Heart left ventricle (tissue), 16 donors: ENCODE measurements around the gene DOK5. TPM values are rescaled to one million over a fixed set of nuclear protein-coding genes. Genes with fewer than 3 reads are reported as not detected.

Source experiments
- ATAC-seq, 4 donors: fragments of 200-7000 bp; cut with Tn5 transposase; one replicate each; pipeline ENCODE4 v1.9.1; 2020 to 2022; ENCODE audit warnings: moderate library complexity in 4 of 4, mild to moderate bottlenecking in 3 of 4, moderate number of reproducible peaks in 1 of 4
- DNase-seq, 5 donors: peaks; one replicate each; pipeline ENCODE4 v3.0.0-alpha.2; 2020
- H3K27ac ChIP-seq, 12 donors: fragments of 200-600 bp; sonication (generic) in 4 of 12; one replicate each; pipeline versions ENCODE4 v1.5.0 to v1.8.0; 2016 to 2022; ENCODE audit warnings: mild to moderate bottlenecking in 2 of 12
- H3K27me3 ChIP-seq, 9 donors: fragments of 200-600 bp; sonication (generic) in 2 of 9; one replicate each; pipeline versions ENCODE4 v1.5.1 to v1.8.0; 2016 to 2022; ENCODE audit warnings: mild to moderate bottlenecking in 3 of 9
- H3K36me3 ChIP-seq, 9 donors: fragments of 200-600 bp; sonication (generic) in 2 of 9; one replicate each; pipeline versions ENCODE4 v1.5.0 to v1.8.0; 2018 to 2022; ENCODE audit warnings: mild to moderate bottlenecking in 2 of 9
- H3K4me1 ChIP-seq, 12 donors: fragments of 200-600 bp; sonication (generic) in 4 of 12; one replicate each; pipeline versions ENCODE4 v1.5.0 to v1.8.0; 2016 to 2022; ENCODE audit warnings: mild to moderate bottlenecking in 3 of 12
- H3K4me3 ChIP-seq, 12 donors: fragments of 200-600 bp; sonication (generic) in 4 of 12; one replicate each; pipeline versions ENCODE4 v1.5.0 to v1.8.0; 2017 to 2022; ENCODE audit warnings: mild to moderate bottlenecking in 9 of 12, moderate library complexity in 4 of 12
- H3K9me3 ChIP-seq, 12 donors: fragments of 200-600 bp; sonication (generic) in 4 of 12; one replicate each; pipeline versions ENCODE4 v1.5.0 to v1.8.0; 2016 to 2022; ENCODE audit warnings: mild to moderate bottlenecking in 1 of 12
- CTCF ChIP-seq, 12 donors: fragments of 200-600 bp; sonication (generic) in 4 of 12; IDR thresholded peaks; one replicate each; pipeline versions ENCODE4 v1.5.0 to v1.8.0; 2018 to 2022; ENCODE audit warnings: antibody characterized with exemption in 12 of 12, mild to moderate bottlenecking in 5 of 12
- POLR2A ChIP-seq, 2 donors: fragments of 450-650 bp; IDR thresholded peaks; one replicate each; pipeline ENCODE4 v1.6.1; 2017; ENCODE audit warnings: antibody characterized with exemption in 2 of 2, mild to moderate bottlenecking in 2 of 2, moderate library complexity in 2 of 2
- WGBS, 4 donors: extraction: QIAGEN DNeasy Blood & Tissue Kit in 2 of 4; methylation state at CpG; one replicate each; pipeline versions ENCODE4 v1.1.5 to v1.1.7; 2013 to 2018; 5-methylcytosine and 5-hydroxymethylcytosine counted together
- intact Hi-C, 10 donors: fragments of 100-400 bp; cut with DNase I; formaldehyde crosslinking; loops; one replicate each; pipeline versions ENCODE4 v1.11.1 to v1.14.2; 2022
- polyA plus RNA-seq, 2 donors: library from polyadenylated mRNA; stranded (reverse); fragments of 200-250 nt; gene quantifications; one replicate each; pipeline ENCODE4 v1.2.3, GENCODE V29; 2013
- total RNA-seq, 9 donors: library from RNA; depleted of rRNA in 2 of 9; stranded (reverse); fragments of >200 nt in 2 of 9; fragmentation: NEBNext Ultra II Directional in 3 of 9; extraction: Animal tissue kit (Norgen Biotek cat#: 25700) in 3 of 9; gene quantifications; one replicate each; pipeline versions ENCODE4 v1.1.0 to v1.2.4, GENCODE V29; 2016 to 2023
- donor health status: ischemic (EF 13 %, LVEDD 7.1; RV severe dilation, severe dysfunction).
- donor health status: healthy with polysubstance abuse.
- donor health status: DM: no; HTN: yes; CAD: no.
- donor health status: DM: no; HTN: no; CAD: no.
- donor health status: ischemic (EF 25% LVEDD 6.9; RV normal size, moderate dysfunction).
- donor health status: ischemic (EF 25% LVEDD 5.7; RV mildly dilated, moderate dysfunction).
- donor health status: healthy.
- donor health status: DM: yes; HTN: yes; CAD: no.
- donor health status: ischemic (EF 35%, LVEDD 5.7; RV mildly dilated, moderate dysfunction).
- donor health status: nonischemic (EF 11% LVEDD 7.7; RV severe dilation, severe dysfunction).
- donor health status: DM: yes; HTN: yes; CAD: no.
- donor health status: PGD.
- donor health status: ischemic (EF 29% LVEDD 5.4; RV normal size, mild dysfunction).
- donor health status: nonischemic (EF 23%, LVEDD 6.1; RV moderate dilation, normal function).

DOK5 gene
- total and polyA plus RNA-seq, 11 donors = 3.4 to 23.5 (median 6.4) TPM

DNA sequence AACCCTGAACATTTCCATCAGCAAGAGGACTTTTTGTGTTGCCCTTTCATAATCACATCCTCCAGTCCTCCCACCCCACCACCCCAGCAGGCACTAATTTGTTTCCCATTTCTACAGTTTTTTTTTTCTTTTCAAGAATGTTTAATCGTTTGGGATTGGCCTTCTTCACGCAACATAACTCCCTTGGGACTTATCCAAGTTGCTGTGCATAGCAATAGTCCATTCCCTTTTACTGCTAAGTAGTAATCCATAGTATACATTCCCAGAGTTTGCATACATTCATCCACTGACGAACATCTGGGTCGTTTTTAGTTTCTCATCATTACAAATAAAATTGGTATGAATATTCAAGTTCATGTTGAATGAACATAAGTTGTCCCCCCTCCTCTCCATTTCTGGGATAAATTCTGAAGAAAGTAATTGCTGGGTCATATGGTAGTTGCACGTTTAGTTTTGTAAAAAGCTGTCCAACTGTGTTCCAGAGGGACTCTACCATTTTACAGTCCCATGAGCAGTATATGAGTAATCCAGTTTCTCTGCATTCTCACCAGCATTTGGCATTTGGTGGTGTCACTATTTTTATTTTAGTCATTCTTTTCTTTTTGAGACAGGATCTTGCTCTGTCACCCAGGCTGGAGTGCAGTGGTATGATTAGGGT lies 90.8 kb downstream of the DOK5 start:
- TF ChIP-seq CTCF (IDR thresholded peaks at IDR 0.05) (no peak), POLR2A (IDR thresholded peaks at IDR 0.05) (no peak)
- intact Hi-C loops = no loop called here
- peaks cover 0 to 5% (median 0%) of the 10 kb centered on the region in 9 donors for H3K36me3 ChIP-seq
- no peak overlapping the region for H3K4me3 ChIP-seq
- H3K4me1 ChIP-seq = peaks cover 0 to 12% (median 0%) of the 10 kb centered on the region in 12 donors
- no peaks in the 10 kb centered on the region for H3K9me3 ChIP-seq
- DNase-seq (no peak), ATAC-seq (no peak)
- WGBS, 4 donors = 72 to 82% (median 77%) methylated on average over 5 of the region's 5 CpGs
- H3K27me3 ChIP-seq = no peaks in the 10 kb centered on the region
- no peak overlapping the region for H3K27ac ChIP-seq

DNA sequence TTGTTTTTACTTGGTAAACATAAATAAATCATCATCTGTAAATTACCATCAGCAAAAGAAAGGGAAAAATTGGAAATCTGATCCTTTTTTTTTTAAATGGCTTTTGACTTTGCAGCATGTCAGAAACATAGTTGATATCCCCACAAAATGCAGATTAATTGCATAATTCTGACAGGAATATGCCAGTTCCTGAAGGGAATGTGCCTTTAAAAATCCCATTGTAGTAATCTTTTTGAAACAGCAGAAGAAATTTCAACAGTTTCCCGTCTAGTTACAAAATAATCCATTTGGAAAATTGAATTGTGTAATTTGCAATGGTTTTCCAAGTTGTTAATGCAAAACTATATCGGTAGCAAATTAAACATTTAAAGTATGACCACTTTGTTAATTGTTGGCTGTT lies 95.2 kb downstream of the DOK5 start:
- ATAC-seq = no peak
- WGBS, 4 donors = 66 to 80% (median 73%) methylated on average over 2 of the region's 2 CpGs

DNA sequence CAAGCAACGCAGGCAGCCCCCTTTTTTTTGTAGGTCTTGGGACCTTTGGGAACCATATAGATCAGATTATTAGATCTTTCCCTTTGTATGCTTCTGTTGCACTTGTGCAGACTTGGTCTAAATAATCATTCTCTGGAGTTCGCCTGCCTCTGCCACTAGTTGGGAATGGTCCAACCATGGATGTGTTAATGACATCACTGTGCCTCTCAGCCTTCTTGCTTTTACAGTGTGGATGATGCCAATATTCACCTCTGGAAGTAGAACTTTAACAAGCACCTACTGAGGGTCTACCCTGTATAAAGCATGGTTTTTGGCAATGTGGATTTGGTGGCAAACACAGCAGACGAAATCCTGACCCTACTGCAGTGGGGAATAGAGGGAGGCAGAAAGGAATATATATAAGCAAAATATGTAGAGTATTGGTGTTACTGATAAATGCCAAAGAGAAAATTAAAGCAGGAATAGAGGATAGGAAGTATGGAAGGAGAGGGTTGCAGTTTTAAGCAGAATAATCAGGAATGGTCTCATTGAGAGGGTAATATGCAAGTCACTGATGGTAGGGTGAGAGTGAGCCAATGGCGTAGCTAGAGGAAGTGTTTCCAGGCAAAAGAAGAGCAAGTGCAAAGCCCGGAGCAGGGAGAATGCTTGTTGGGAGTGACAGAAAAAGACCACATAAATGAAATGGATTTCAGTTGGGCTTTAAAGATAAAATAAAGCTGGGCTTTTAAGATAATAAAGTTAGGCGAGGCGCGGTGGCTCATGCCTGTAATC lies 97.5 kb downstream of the DOK5 start:
- 78 to 93% (median 83%) methylated on average over 8 of the region's 8 CpGs for WGBS, 4 donors
- no peaks in the 10 kb centered on the region for H3K36me3 ChIP-seq
- no peaks in the 10 kb centered on the region for H3K27me3 ChIP-seq
- no peaks in the 10 kb centered on the region for H3K9me3 ChIP-seq
- no peak for TF ChIP-seq POLR2A (IDR thresholded peaks at IDR 0.05)
- no peak for TF ChIP-seq CTCF (IDR thresholded peaks at IDR 0.05)
- intact Hi-C loops = no loop called here
- peaks cover 0 to 18% (median 0%) of the 10 kb centered on the region in 12 donors for H3K4me1 ChIP-seq
- ATAC-seq (no peak), DNase-seq (no peak)
- H3K4me3 ChIP-seq = no peak overlapping the region
- H3K27ac ChIP-seq = peak overlapping the region in 2 of 12 donors; percentile 10 to 27

More for the DNA sequence above, 95.2 kb downstream of the DOK5 start:
- Histone ChIP-seq H3K27ac (no peak overlapping the region), H3K4me3 (no peak overlapping the region), H3K4me1 (peaks cover 0 to 14% (median 0%) of the 10 kb centered on the region in 12 donors), H3K36me3 (no peaks in the 10 kb centered on the region), H3K9me3 (no peaks in the 10 kb centered on the region), H3K27me3 (no peaks in the 10 kb centered on the region)
- no peak for TF ChIP-seq CTCF (IDR thresholded peaks at IDR 0.05)
- TF ChIP-seq POLR2A (IDR thresholded peaks at IDR 0.05) = no peak
- DNase-seq = no peak
- intact Hi-C loops = no loop called here

- no peaks in the 10 kb centered on the region for H3K27me3 ChIP-seq
These were observed 98.4 kb downstream of the DOK5 start for GRCh38 chr20:54573838-54574237.

More at GRCh38 chr20:54573838-54574237, 98.4 kb downstream of the DOK5 start:
- ATAC-seq = peak in 3 of 4 donors; percentile 74 to 86 (median 81)
- TF ChIP-seq POLR2A (IDR thresholded peaks at IDR 0.05) = no peak
- TF ChIP-seq CTCF (IDR thresholded peaks at IDR 0.05) = no peak
- intact Hi-C loops = no loop called here
- Histone ChIP-seq H3K4me3 (no peak overlapping the region), H3K9me3 (no peaks in the 10 kb centered on the region), H3K4me1 (peaks cover 0 to 18% (median 0%) of the 10 kb centered on the region in 12 donors), H3K27ac (peak overlapping the region in 3 of 12 donors; percentile 7 to 32 (median 27)), H3K36me3 (no peaks in the 10 kb centered on the region)
- WGBS, 4 donors = 51 to 64% (median 59%) methylated on average over 6 of the region's 6 CpGs
- peak in 4 of 5 donors; percentile 35 to 54 (median 42) for DNase-seq
